WI38 (cell line): ENCODE data around the gene SLCO1A2.

ENCODE experiments used
- H3K4me3 ChIP-seq: 2 replicates; pipeline ENCODE4 v1.5.1; 2011; ENCODE audit warnings: low read depth, mild to moderate bottlenecking, control low read depth, low read length
- CTCF ChIP-seq: IDR thresholded peaks from 2 replicates; pipeline ENCODE4 v1.5.1; 2012; ENCODE audit warnings: low read depth, mild to moderate bottlenecking, control low read depth, low read length

The SLCO1A2 gene

GRCh38 chr12:21340403-21340802 lies 5.7 kb upstream of the SLCO1A2 start:
- no peak for TF ChIP-seq CTCF

GRCh38 chr12:21339921-21340320 lies 5.2 kb upstream of the SLCO1A2 start:
- TF ChIP-seq CTCF, result no peak
- H3K4me3 ChIP-seq, result no peak overlapping the region

More at GRCh38 chr12:21340403-21340802, 5.7 kb upstream of the SLCO1A2 start:
- no peak overlapping the region for H3K4me3 ChIP-seq

- no peak for TF ChIP-seq CTCF
- no peak overlapping the region for H3K4me3 ChIP-seq
Measured at GRCh38 chr12:21337959-21338744, 3.4 kb upstream of the SLCO1A2 start.

GRCh38 chr12:21337453-21337852 lies 2.7 kb upstream of the SLCO1A2 start:
- no peak for TF ChIP-seq CTCF
- no peak overlapping the region for H3K4me3 ChIP-seq

- no peak overlapping the region for H3K4me3 ChIP-seq
- no peak for TF ChIP-seq CTCF
Measured at GRCh38 chr12:21336656-21337055, 1.9 kb upstream of the SLCO1A2 start.

- TF ChIP-seq CTCF, result no peak
Measured at GRCh38 chr12:21330682-21331253, 3.9 kb downstream of the SLCO1A2 start.

GRCh38 chr12:21328578-21328977 lies 6.1 kb downstream of the SLCO1A2 start:
- no peak for TF ChIP-seq CTCF
- no peak overlapping the region for H3K4me3 ChIP-seq

More at GRCh38 chr12:21330682-21331253, 3.9 kb downstream of the SLCO1A2 start:
- H3K4me3 ChIP-seq, result no peak overlapping the region
